GM12891 (cell line): Measurements from ENCODE around the gene ZDHHC3.

Source experiments
- PAX5 ChIP-seq: IDR thresholded peaks from 2 replicates; pipeline ENCODE4 v1.6.1; 2011; ENCODE audit warnings: low read length, moderate library complexity, mild to moderate bottlenecking; ENCODE audit not compliant: insufficient read depth, severe bottlenecking
- POLR2A ChIP-seq: IDR thresholded peaks from 2 replicates; pipeline ENCODE4 v1.6.1; 2011; ENCODE audit warnings: low read depth, low read length, control low read depth
- POLR2AphosphoS5 ChIP-seq: IDR thresholded peaks from 2 replicates; pipeline ENCODE4 v1.6.1; 2011; ENCODE audit warnings: low read depth, low read length, control low read depth
- POU2F2 ChIP-seq: IDR thresholded peaks from 2 replicates; pipeline ENCODE4 v1.6.1; 2011; ENCODE audit warnings: low read depth, mild to moderate bottlenecking, control low read depth, low read length, moderate library complexity
- SPI1 ChIP-seq: IDR thresholded peaks from 2 replicates; pipeline ENCODE4 v1.6.1; 2011; ENCODE audit warnings: low read depth, low read length, control low read depth
- TAF1 ChIP-seq: IDR thresholded peaks from 2 replicates; pipeline ENCODE4 v1.6.1; 2011; ENCODE audit warnings: low read depth, low read length, control low read depth

GRCh38 chr3:44927371-44927770 is 48.6 kb downstream of the ZDHHC3 start:
- TF ChIP-seq POLR2AphosphoS5 (no peak), POLR2A (no peak), TAF1 (no peak), SPI1 (no peak), POU2F2 (no peak), PAX5 (no peak)
